ENCODE results near the gene THAP8.

THAP8 gene

GRCh38 chr19:35992907-35993765 is 60.9 kb downstream of the THAP8 start:
- DNase-seq = no peak

DNA sequence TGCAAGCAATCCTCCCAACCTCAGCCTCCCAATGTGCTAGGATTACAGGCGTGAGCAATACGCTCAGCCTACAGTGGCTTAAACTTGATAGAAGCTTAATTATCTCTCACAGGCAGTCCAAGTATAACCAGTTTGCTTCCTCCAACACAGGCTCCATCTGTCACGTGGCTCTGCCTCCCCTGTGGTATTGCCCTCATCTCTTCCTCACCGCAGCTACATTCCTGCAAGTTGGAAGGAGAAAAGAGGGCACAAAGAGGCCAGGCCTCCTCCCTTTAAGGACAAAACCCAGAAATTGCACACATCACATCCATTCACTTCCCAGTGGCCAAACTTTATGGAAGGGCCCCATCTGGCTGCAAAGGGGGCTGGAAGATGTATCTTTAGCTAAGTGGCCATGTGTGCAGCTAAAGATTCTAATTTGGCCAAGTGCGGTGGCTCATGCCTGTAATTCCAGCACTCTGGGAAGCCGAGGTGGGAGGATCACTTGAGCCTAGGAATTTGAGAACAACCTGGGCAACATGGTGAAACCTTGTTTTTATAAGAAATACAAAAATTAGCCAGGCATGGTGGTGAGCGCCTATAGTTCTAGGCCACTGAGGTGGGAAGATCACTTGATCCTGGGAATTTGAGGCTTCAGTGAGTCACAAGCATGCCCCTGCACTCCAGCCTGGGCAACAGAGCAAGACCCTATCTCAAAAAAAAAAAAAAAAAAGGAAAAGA is 62.2 kb downstream of the THAP8 start:
- DNase-seq = no peak

DNA sequence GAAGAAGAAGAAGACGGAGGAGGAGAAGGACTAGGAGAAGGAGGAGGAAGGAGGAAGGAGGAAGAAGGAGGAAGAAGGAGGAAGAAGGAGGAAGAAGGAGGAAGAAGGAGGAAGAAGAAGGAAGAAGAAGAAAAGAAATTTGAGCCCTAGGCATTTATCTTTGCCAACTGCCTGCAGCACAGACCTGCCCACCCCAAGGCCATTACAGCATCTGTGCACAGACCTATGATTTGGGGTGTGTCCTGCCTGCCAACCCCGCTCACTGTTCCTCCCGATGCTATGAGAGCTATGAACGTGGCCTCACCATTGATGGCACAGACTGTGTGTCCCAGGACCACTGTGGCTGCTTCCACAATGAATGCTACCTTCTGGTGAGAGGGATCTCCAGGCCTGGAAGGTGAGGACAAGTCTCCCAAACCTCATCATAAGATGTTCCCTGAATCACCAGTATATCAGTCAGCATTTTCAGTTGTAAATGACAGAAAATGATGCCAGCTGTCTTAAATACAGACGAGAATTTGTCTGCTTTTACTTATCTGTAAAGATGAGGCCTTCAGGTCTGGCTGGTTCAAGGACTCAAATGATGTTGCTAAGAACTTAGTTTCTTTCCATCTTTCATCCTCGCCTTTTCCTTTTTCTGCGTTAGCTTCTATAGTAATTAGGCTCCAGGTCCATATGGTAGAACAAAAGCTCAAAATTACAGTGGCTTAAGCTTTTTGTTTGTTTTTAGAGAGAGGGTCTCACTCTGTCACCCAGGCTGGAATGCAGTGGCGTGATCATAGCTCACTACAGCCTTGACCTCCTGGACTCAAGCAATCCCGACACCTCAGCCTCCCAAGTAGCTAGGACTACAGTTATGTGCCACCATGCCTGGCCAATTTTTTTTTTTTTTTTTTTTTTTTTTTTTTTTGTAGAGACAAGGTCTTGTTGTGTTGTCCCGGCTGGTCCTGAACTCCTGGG is 63.0 kb downstream of the THAP8 start:
- no peak for DNase-seq

GRCh38 chr19:35990156-35990555 is 63.9 kb downstream of the THAP8 start:
- DNase-seq = no peak

GRCh38 chr19:35988824-35989223 is 65.3 kb downstream of the THAP8 start:
- DNase-seq = no peak

DNA sequence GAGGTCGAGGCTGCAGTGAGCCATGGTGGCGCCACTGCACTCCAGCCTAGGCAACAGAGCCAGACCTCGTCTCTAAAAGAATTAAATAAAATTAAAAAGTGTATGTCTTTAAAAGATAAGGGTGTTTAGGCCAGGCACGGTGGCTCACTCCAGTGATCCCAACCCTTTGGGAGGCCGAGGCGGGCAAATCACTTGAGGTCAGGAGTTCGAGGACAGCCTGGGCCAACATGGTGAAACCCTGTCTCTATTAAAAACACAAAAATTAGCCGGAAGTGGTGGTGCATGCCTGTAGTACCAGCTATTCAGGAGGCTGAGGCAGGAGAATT is 66.6 kb downstream of the THAP8 start:
- DNase-seq = no peak

DNA sequence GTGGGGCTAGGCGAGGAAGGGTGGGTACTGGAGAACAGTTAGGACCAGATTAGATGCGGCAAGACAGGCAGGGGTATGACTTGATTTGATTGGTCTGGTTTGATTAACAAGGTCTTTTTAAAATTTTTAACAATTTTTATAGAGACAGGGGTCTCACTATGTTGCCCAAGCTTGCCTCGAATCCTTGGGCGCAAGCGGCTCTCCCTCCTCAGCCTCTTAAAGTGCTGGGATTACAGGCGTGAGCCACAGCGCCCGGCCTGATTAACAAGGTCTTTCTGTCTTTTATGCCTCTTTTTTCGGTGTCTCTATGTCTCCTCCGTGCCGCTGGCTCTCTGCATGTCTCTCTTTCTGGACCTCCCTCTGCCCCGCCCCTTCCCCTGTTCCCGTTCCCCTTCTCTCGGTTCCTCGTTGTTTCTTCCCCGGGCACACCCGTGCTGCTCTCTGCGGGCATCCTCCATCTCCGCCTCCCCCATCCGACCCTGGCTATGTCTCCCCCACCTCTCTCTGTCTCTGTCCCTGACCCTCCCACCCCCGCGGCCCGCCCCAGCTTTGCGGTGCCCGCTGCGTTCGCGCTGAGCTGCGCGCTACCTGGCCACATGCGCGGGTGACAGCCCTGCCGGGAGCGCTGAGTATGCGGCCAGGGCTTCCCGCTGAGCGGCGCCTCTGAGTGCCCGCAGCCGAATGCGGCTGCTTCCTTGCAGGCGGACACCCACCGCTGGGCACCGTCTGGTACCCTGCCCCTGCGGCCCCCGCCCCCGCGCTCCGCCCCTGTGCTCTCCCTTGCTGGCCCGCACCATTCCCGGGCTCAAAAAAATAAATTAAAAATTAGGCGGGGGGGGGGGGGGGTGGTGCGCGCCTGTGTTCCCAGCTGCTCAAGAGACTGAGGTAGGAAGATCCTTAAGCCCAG is 67.2 kb downstream of the THAP8 start:
- DNase-seq = peak; percentile 73

DNA sequence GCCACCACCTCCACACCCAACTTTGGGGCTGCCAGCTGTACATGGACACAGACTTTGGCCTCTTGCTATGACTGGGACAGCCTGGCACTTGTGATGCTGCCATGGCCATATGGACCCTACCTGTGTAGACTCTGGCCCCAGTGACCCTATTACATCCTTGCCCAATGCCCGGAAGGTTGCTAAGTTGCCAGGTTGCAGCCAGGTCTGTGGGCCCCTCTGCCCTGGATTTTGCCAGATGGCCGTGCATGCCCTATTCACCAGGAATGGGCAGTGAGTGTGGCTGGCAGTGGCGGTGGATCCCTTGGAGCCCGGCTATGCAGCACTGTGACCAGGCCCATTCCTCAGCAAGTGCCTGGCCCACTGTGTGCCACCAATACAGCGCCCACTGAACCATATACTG is 68.0 kb downstream of the THAP8 start:
- no peak for DNase-seq
